SK-MEL-5 (cell line): ENCODE measurements around the gene ARTN. TPM values are rescaled to one million over a fixed set of nuclear protein-coding genes. Genes with fewer than 3 reads are reported as not detected.

Experiments
- DNase-seq: peaks from one replicate; pipeline ENCODE4 v3.0.0-alpha.2; 2016; ENCODE audit warnings: low read depth, low spot score
- in situ Hi-C: cut with HindIII; loops from 2 replicates; pipeline ENCODE4 v1.10.0; 2016; ENCODE audit warnings: low sequenced_read_pairs, high pct_unique_total_duplicates, low pct_unique_long_range_greater_than_20kb
- polyA plus RNA-seq, 2 experiments: library from polyadenylated mRNA; depleted of rRNA; stranded (reverse); fragments of >200 nt; gene quantifications; 2 replicates each; pipeline ENCODE4 v1.2.3, GENCODE V29; 2015
- total RNA-seq: library from RNA; depleted of rRNA; stranded (reverse); fragments of >200 nt; shearing (Covaris generic); gene quantifications from 2 replicates; pipeline ENCODE4 v1.2.3, GENCODE V29; 2014; rRNA removed

The ARTN gene, protein sequence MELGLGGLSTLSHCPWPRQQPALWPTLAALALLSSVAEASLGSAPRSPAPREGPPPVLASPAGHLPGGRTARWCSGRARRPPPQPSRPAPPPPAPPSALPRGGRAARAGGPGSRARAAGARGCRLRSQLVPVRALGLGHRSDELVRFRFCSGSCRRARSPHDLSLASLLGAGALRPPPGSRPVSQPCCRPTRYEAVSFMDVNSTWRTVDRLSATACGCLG
- 0.27 TPM in 1 of 2 replicates, not detected in the other for total RNA-seq
- 0.07 and 0.10 TPM in 2 replicates for polyA plus RNA-seq (2015; cell fraction: cytosol; rRNA removed)
- 0.28 and 0.72 TPM in 2 replicates for polyA plus RNA-seq (2015; cell fraction: nucleus; rRNA removed)

DNA sequence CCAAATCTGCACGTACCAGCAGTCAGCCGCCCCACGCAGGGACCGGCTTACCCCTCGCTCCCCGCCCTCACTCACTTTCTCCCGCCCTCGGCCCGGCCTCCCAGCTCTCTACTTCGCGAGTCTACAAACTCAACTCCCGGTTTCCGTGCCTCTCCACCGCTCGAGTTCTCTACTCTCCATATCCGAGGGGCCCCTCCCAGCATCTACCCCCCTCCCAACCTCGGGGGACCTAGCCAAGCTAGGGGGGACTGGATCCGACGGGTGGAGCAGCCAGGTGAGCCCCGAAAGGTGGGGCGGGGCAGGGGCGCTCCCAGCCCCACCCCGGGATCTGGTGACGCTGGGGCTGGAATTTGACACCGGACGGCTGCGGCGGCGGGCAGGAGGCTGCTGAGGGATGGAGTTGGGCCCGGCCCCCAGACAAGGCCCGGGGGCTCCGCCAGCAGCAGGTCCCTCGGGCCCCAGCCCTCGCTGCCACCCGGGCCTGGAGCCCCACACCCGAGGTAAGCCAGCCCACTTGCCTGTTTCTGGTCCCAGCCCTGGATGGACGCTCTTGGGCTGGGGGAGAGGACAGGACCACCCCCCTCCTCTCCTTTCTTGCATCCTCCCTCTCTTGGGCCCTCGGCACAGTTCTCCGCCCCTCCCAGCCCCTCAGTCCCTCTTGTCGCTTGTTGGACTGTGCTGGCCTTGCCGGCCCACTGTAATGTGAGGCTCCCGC is at the start of gene ARTN:
Gene ARTN, plus strand, starts transcription at position 416 of the 715 bp plus-strand sequence. CDS start 1,856 bp downstream, outside the sequence.
- in situ Hi-C loops = no loop called here
- no peak for DNase-seq

DNA sequence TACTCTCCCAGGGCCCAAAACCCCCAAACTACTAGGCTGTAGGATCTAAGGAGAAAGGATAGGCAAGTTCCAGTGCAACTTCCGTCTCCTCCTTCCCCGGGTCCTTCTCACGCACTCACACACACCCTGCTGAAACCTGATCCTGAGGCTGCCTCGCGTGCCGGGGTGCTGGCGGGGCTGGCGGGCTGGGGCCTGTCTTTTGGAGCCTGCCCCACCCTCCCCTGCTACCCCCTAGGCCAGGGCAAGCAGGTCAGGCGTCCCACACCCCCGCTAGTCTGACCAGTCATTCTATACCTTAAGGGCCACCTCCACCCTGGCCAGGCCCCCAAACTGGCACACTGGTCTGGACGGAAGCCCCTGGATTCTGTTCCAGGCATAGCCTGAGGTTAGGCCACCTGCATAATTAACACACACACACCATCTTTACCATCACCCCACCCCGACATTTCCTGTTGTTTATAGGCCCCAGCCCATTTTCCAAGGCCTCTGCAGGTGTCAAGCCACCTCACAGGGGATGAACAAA is 48.3 kb upstream of the ARTN start:
- in situ Hi-C loops = no loop called here
- DNase-seq = no peak

DNA sequence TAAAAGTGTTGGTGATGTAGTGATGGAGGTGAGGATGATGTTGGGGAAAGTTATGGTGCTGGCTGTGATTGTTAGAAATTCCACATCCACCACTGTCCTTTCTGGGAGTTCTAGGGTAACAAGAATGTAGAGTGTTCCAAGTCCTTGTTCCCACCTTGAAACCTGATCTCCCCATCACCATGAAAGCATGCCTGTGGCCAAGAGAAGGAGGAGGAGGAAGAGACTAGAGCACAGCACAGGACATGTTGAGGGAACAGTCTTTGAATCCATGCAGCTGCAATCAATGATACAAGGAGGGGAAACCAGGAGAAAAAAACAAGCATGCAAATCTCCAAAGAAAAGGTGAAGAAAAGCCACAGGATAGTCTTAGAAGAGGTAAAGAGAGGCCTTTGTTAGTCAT is 45.9 kb upstream of the ARTN start:
- in situ Hi-C loops = no loop called here
- DNase-seq = no peak

DNA sequence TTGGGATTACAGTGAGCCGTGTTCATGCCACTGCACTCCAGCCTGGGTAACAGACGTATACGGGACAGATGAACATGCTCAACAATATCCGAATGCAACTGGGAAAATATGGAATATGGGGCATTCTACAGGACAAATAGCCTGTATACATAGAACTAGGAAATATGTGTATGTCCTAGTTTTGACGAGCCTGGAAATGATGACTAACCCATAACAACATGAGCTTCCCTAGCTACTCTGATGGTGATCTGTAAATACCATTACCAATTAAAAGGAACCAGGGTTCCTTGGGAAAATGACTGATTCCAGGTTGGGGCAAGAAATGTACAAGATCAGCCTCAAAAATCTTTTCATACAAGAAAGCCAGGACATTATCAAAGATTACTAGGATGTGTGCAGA is 42.8 kb upstream of the ARTN start:
- in situ Hi-C loops = no loop called here
- DNase-seq = no peak

DNA sequence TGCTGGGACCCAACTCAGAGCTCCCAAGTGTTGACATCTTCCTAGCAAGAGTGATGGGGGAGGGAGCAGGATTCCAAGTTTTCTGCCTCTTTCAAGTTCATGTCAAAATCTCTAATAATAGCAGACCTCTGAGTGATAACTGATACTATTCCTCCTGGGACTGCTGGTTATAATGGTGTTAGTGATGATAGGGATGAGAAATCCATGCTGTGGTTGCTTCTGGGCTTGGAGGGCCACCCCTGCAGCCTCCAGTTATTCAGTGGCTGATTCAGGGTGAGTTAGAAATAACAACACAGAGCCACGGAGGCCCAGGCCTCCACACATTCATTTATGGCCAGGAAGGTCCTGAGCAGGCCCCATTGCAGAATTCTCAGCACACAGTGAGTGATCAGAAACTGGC is 40.6 kb upstream of the ARTN start:
- in situ Hi-C loops = no loop called here
- DNase-seq = no peak

DNA sequence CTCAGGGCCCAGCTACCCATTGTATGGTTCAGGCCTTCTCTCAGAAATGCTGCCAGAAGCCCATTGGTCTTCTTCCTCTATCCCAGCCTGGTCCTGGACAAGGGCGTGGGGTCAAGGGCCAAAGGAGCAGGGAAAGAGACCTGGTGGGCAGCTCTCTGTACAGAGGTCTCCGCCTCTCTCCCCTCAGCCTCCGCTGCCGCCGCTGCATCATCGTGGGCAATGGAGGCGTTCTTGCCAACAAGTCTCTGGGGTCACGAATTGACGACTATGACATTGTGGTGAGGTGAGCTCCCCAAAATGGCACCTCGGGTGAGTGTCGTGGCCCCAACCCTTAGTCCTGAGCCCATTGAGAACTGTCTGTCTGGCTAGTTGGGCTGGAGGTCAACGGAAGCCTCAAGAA is 34.6 kb upstream of the ARTN start:
- in situ Hi-C loops = no loop called here
- no peak for DNase-seq

DNA sequence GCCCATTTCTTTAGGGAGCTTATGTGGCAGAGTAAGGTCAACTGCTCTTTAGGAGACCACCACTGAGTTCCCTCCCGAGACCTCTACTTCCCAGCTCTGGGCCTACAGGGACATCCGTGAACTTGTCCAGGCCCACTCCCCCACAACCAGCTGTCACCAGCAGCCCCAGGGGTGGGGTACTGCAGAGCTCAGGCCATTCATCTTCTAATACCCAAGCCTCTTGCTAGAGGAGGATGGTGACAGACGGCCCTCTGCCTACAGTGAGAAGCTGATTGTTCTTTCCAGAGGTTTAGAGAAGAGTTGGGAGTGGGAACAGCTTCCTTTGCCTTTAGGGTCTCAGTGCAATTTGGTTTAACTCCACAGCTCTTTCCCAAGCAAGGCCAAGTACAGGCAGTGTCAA is 33.2 kb upstream of the ARTN start:
- DNase-seq = no peak
- in situ Hi-C loops = no loop called here

DNA sequence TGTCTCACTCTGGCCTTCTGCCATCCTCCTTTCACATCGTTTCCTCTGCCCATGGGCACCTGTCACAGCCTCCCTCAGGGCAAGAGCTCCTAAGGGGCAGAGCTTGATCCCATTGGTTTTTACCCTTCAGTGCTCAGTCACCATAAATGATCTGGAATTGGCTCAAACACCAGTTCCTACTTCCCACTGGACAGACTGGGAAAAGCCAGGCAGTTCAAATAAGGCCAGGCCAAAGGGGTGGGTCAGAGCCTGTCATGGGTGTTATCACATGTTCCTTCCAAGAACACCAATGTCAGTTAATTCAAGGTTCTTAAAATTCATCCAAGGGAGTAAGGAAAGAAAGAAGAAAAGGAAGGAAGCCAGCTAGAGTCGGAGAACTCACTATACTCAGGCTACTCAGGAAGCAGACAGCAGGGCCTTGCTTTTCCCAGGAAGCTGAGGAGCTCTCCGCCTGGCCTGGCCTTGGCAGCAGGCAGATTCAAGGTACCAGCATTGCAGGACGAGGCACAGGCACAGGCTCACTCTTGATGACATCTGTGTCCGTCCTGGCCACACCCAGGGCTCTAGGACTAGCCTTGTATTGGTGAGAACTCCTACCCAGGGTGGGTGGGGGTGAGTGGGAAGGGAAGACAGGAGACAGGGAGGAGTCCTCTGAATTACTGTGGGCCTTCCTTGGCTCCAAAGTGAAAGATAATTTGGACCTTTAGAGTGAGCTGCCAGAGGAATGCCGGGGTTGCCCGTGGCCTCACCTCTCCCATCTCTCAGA is 32.2 kb upstream of the ARTN start:
- in situ Hi-C loops = no loop called here
- no peak for DNase-seq

DNA sequence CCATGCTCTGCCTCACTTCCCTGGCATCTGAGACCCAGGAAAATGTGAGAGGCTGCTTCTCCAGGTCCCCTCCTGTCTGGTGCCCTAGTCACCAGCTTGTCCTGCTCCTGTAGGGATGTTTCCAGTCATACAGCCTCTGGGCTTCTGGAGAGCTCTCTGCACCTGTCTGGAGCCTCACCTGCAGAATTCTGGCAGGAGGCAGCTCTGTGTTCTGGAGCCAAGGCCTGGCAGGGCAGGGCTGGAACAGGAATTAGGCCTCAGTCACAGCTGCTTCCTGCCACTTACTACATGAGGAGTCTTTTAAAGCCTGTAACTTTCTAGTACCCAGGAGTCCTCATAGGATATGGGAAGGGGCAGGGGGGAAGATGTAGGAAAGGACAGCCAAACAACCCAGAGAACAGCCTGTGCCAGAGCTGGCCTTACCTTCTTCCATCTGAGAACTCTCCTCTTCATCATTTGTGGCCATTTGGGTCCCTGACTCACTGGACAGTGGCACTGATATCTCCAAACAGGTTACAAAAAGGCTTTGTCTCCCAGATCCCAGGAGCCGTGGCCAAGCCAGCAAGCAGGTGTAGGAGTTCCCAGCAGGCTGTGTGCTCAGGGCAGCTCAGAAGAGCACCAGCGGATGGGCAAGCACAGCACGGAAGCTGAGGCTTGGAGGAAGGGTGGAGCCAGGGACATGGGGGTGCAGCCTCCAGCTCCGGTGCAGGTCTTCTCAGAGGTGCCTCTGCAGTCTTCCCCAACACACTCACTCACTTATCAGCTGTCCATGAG is 31.4 kb upstream of the ARTN start:
- in situ Hi-C loops = no loop called here
- no peak for DNase-seq

DNA sequence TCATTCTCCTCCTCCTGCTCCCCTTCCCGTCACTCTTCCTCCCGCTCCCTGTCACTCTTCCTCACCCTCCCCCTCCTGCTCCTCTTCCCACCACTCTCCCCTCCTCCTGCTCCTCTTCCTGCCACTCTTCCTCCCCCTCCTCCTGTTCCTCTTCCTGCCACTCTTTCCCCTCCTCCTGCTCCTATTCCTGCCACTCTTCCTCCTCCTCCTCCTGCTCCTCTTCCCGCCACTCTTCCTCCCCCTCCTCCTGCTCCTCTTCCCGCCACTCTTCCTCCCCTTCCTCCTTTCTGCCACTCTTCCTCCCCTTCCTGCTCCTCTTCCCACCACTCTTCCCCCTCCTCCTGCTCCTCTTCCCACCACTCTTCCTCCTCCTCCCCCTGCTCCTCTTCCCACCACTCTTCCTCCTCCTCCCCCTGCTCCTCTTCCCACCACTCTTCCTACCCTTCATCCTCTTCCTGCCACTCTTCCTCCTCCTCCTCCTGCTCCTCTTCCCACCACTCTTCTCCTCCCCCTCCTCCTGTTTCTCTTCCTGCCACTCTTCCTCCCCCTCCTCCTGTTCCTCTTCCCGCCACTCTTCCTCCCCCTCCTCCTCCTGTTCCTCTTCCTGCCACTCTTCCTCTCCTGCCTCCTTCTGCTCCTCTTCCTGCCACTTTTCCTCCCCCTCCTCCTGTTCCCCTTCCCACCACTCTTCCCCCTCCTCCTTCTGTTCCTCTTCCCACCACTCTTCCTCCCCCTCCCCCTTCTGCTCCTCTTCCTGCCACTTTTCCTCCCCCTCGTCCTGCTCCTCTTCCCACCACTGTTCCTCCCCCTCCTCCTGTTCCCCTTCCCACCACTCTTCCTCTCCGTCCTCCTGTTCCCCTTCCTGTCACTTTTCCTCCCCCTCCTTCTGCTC is 28.7 kb upstream of the ARTN start:
- no peak for DNase-seq
- in situ Hi-C loops = no loop called here

DNA sequence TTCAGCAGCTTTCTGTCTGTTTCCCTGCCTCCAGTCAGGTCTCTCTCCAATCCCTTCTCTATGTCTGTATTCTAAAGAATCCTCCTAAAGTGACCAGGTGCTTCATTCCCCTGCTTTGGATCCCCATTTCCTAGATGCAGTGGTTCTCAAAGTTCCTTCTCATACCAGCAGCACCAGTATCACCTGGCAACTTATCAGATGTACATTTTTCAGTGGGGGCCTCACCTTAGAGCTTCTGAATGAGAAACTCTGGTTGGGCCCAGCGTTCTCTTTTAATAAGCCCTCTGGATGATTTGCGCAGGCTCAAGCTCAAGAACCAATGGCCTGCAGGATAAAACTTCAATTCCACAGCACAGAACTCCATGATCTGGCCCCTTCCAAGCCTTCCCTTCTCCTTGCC is 25.4 kb upstream of the ARTN start:
- in situ Hi-C loops = no loop called here
- no peak for DNase-seq

DNA sequence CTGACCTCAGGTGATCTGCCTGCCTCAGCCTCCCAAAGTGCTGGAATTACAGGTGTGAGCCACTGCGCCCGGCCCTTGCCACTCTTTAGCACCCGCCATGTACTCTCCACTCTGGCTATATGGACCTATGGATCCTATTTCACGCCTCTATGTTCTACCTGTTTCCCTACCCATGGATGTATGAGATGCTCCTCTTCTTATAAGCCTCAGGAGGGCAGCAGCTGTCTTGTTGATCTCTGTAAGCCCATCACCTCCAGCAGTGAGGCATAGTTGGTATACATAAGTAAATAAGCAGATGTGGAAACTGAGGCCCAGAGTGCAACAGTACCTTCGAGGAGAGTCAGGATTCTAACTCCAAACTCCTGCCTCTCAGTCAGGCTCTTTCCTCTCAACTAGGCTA is 24.7 kb upstream of the ARTN start:
- in situ Hi-C loops = no loop called here
- no peak for DNase-seq

DNA sequence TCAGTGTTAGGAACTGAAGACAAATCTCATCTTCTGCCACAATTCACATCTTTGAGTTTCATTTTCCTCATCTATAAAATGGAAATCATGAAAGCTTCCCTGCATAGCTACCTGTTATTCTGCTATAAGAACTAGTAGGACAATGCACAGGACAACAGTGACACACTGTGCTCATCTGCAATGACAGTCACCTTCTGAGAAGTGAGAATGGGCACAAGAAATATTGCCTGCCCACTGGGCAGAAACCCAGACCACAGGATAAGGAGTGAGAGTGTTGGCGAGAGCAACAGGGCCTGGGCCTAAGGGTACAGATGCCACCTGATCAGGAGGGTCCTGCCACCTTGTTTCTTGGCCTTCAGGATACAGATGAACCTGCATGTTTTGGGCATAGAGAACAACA is 23.3 kb upstream of the ARTN start:
- in situ Hi-C loops = no loop called here

DNA sequence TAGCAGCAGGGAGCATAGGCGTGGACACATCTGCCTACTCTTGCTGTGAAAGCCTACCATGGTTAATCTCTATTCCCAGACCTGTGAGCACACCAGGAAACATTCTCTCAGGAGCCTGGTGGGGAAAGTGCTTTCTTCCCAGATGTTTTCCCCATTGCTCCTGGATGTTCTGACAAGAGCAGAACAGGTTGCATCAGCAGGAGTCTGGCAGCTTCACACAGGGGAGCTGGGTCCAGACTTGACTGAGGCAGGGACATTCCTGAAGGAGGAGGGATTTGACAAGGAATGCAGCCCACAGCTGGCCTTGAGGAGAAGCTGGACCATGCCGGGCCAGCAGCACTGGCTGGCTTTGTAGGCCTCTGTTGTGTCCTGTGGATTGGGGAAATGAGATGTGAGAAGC is 21.0 kb upstream of the ARTN start:
- DNase-seq = no peak
- in situ Hi-C loops = no loop called here

More for the DNA sequence above, 23.3 kb upstream of the ARTN start:
- DNase-seq = no peak

DNA sequence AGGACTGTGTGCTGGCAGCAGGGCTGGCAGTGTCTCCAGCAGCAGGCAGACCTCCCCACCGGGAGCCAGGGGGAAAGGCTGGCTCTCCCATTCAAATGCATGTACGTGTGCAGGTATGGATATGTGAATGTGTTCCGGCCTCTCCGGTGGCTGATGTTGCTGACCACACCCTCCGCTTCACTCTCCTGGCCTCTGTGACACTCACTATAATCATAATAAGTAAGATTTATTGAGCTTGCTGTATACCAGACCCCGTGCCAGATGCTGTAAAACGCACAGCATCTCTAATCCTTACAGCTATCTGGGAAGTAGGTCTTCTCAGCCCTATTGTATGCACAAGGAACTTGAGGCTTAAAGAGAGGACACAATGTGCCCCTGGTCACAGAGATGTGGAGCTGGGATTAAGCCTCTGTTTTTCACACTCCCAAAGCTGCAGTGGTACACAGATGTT is 20.5 kb upstream of the ARTN start:
- DNase-seq = no peak
- in situ Hi-C loops = no loop called here

DNA sequence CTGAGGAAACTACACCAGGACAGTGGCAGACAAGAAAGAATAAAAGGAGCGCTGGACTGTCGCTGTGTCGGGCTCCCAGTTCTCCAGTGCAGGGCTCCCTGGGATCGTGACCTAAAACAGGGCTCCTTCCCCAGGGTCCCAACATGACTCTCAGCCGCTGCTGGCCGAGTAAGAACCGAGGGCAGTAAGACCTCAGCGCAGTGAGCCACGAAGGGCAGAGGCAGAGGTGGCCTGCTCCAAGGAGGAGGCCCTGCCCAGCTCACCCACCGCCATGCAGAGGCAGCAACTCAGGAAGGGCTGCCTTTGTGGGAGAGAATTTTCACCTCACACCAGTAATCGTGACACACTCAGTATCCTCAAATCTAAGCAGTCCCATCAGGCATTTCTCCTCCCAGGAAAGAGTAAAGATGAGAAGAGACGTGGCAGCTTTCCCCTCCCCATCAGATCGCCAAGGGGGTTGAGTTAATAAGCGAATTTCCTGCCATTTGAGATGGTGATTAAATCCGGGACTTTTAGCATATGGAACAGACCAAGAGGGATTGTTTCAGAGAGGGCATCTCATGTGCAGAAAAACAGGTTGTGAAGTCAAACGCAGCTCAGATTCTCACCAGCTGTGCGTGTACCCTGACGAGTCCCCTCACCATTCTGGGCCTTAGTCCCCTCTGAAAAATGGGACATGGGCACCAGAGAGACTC is 19.8 kb upstream of the ARTN start:
- in situ Hi-C loops = no loop called here
- DNase-seq = no peak
